ENCODE measurements around the gene TULP4.
"Not testable (repeated sequence)": the region's sequence is repeated elsewhere in the genome, so short reads cannot be mapped to it uniquely, and the experiment has no call there.

TULP4 gene

DNA sequence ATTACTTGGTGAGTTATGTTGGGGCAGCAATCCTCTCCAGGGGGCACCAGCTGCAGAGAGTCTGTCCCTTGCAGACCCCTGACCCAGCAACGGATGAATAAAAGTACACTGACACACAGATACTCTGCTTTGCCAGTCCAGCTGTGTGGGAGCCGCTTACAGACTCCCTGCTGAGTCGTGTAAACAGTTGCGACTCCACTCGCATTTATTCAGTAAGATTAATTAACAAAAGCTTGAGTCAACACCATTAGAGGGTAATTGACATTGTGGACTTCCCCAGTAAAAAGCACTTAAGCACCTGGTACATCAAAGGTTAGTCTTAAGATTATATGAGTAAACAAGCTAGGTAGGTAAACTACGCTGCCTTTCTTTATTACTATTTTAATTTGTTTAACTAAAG lies 155.7 kb downstream of the TULP4 start:
- no peaks in the 10 kb centered on the region for H3K27me3 ChIP-seq (ENCODE audit: insufficient read depth, low read length)
- no peak overlapping the region for H3K4me3 ChIP-seq (ENCODE audit: low read length)
- H3K36me3 ChIP-seq (ENCODE audit: insufficient read depth, low read length) = peaks cover 33% of the 10 kb centered on the region
- H3K9me3 ChIP-seq (ENCODE audit: low read length) = peaks cover 10% of the 10 kb centered on the region
- no peak overlapping the region for H2AFZ ChIP-seq (ENCODE audit: low read depth, low read length)
- H3K4me1 ChIP-seq (ENCODE audit: insufficient read depth, low read length) = no peaks in the 10 kb centered on the region

DNA sequence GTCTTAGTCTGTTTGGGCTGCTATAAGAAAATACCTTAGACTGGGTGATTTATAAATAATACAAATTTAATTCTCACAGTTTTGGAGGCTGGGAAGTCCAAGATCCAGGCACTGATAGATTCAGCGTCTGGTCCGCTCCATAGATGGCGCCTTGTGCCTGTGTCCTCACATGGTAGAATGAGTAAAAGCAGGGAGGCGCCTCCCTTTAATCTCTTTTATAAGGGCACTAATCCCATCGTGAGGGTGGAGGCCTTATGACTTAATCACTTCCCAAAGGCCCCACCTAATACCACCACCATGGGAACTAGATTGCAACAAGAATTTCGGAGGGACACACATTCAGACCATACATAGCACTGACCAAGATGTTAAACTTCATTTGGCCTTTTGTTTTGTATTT lies 156.4 kb downstream of the TULP4 start:
- peaks cover 31% of the 10 kb centered on the region for H3K36me3 ChIP-seq (ENCODE audit: insufficient read depth, low read length)
- no peak overlapping the region for H2AFZ ChIP-seq (ENCODE audit: low read depth, low read length)
- peaks cover 10% of the 10 kb centered on the region for H3K9me3 ChIP-seq (ENCODE audit: low read length)
- H3K4me1 ChIP-seq (ENCODE audit: insufficient read depth, low read length) = no peaks in the 10 kb centered on the region
- H3K27me3 ChIP-seq (ENCODE audit: insufficient read depth, low read length) = no peaks in the 10 kb centered on the region
- H3K4me3 ChIP-seq (ENCODE audit: low read length) = no peak overlapping the region

DNA sequence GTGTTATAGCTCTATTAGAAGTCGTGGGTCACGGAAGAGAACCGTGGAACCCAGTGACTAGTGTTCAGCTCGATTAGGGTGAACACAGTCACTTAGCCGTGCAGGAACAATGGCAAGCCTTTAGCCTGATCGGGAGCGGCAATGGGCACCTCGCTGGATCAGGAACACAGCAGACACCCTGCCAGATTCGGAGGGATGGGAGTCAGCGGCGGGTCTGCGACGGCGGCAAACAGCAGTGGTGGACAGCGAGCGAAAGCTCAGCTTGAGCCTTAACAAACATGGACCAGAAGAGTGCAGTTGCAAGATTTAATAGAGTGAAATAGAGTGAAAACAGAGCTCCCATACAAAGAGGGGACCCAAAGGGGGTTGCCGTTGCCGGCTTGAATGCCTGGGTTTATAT lies 157.8 kb downstream of the TULP4 start:
- H3K36me3 ChIP-seq (ENCODE audit: insufficient read depth, low read length) = peaks cover 21% of the 10 kb centered on the region

DNA sequence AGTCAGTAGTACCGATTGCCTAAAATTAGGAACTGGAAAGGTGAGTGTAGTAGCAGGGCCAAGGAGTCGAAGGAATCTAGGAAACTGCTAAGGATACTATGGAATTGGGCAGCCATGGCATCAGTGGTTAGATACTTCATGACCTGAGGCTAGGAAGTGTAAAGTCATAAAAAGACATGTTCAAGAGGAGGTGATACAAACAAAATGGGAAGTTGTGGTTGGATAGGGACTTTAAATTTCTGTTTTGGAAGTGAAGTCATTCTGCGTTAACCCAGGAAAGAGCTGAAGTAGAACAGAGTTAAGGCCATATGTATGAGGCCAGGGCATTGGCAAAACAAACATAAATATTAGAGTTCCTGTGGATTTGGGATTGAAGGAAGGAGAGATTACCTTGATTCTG lies 159.1 kb downstream of the TULP4 start:
- no peaks in the 10 kb centered on the region for H3K27me3 ChIP-seq (ENCODE audit: insufficient read depth, low read length)
- H3K4me3 ChIP-seq (ENCODE audit: low read length) = no peak overlapping the region
- H3K9me3 ChIP-seq (ENCODE audit: low read length) = peaks cover 4% of the 10 kb centered on the region
- H3K36me3 ChIP-seq (ENCODE audit: insufficient read depth, low read length) = peaks cover 15% of the 10 kb centered on the region
- H2AFZ ChIP-seq (ENCODE audit: low read depth, low read length) = no peak overlapping the region
- no peaks in the 10 kb centered on the region for H3K4me1 ChIP-seq (ENCODE audit: insufficient read depth, low read length)

More for the DNA sequence above, 157.8 kb downstream of the TULP4 start:
- H3K4me1 ChIP-seq (ENCODE audit: insufficient read depth, low read length); H3K27me3 ChIP-seq (ENCODE audit: insufficient read depth, low read length); H2AFZ ChIP-seq (ENCODE audit: low read depth, low read length); H3K4me3 ChIP-seq (ENCODE audit: low read length); H3K9me3 ChIP-seq (ENCODE audit: low read length): not testable (repeated sequence)

DNA sequence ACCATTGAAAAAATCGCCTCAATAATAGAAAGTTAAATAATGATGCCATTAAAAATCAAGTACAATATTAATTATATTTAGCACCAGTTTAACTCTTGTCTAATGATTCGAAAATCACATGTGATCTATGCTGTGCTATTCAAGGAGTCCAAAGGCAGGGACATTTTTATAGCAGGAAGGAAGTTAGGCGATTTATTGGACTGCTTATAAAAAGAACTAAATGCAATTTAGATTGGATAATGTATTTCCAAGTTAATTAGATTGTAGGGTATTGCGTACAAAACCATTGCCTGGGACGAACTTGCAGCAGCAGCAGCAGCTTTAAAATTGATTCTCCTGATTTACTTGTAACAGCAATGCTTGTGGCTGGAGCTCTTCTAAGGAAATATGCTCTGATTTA lies 160.2 kb downstream of the TULP4 start:
- Histone ChIP-seq H3K4me3 (ENCODE audit: low read length) (no peak overlapping the region), H3K36me3 (ENCODE audit: insufficient read depth, low read length) (peaks cover 14% of the 10 kb centered on the region)

DNA sequence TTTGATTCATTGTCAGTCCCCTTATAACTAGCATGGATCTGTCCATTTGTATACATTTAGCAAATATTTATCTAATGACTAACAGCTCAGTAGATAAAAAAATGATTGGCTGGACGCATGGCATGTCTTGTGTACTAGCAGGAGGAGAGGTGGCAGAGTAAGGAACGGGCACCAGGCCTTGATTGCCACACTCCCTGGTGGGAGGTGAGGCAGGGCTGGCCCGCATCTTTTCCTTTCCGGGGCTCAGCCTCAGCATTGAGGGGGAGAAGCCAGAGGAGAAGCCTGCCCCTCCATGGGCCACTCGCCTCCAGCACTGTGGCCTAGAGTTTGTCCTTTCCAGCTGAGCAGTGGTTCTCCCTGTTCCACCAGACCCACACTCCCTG lies 162.7 kb downstream of the TULP4 start:
- H2AFZ ChIP-seq (ENCODE audit: low read depth, low read length) = no peak overlapping the region
- H3K27me3 ChIP-seq (ENCODE audit: insufficient read depth, low read length) = no peaks in the 10 kb centered on the region
- H3K36me3 ChIP-seq (ENCODE audit: insufficient read depth, low read length) = peaks cover 19% of the 10 kb centered on the region
- no peaks in the 10 kb centered on the region for H3K9me3 ChIP-seq (ENCODE audit: low read length)
- no peaks in the 10 kb centered on the region for H3K4me1 ChIP-seq (ENCODE audit: insufficient read depth, low read length)
- H3K4me3 ChIP-seq (ENCODE audit: low read length) = no peak overlapping the region

More for the DNA sequence above, 160.2 kb downstream of the TULP4 start:
- no peaks in the 10 kb centered on the region for H3K27me3 ChIP-seq (ENCODE audit: insufficient read depth, low read length)
- peaks cover 4% of the 10 kb centered on the region for H3K9me3 ChIP-seq (ENCODE audit: low read length)
- no peak overlapping the region for H2AFZ ChIP-seq (ENCODE audit: low read depth, low read length)
- no peaks in the 10 kb centered on the region for H3K4me1 ChIP-seq (ENCODE audit: insufficient read depth, low read length)

DNA sequence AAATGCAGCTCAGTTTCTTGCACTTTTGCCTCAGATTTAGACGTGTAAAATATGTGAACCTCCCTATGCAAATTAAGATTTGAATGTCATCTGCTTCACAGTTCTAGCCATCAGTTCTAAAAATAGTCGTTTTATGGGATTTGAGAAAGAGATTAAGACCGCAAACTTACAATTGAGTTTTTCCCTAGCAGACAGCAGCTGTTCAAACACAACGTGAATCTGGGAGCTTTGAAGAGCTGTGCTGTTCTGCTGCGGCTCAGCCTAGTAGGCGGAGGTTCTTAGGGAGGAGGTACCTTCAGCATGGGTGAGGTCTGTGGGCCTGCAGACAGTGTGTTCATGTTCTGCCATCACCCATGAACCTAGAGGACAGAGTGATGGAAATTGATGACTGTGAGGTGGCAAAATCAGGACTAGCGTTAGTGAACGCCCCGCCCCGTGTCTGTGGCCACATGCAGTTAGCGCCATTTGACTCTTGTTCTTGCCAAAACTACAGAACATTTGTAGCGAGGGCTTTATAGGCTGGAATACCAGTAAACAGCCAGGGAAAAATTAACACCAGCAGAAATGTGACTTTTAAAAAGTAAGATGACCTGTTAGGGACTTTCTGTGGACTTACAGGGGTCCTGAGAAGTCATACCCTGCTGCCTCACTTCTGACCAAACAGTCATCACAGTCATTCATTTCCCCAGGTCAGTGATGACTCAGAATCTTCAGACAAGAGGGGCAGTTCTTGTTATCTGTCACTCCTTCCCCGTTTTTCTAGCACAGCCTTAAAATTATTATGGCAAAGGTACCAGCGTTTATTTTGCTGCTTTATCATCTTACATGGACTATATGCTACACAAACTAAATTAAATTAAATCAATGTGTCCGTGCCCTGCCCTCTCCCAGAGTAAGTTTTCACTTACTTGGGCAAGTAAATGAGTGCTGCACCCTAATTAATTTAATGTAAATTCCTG lies 163.4 kb downstream of the TULP4 start:
- Histone ChIP-seq H3K27me3 (ENCODE audit: insufficient read depth, low read length) (no peaks in the 10 kb centered on the region), H3K4me3 (ENCODE audit: low read length) (no peak overlapping the region), H3K9me3 (ENCODE audit: low read length) (no peaks in the 10 kb centered on the region), H3K36me3 (ENCODE audit: insufficient read depth, low read length) (peaks cover 26% of the 10 kb centered on the region), H2AFZ (ENCODE audit: low read depth, low read length) (no peak overlapping the region), H3K4me1 (ENCODE audit: insufficient read depth, low read length) (no peaks in the 10 kb centered on the region)

DNA sequence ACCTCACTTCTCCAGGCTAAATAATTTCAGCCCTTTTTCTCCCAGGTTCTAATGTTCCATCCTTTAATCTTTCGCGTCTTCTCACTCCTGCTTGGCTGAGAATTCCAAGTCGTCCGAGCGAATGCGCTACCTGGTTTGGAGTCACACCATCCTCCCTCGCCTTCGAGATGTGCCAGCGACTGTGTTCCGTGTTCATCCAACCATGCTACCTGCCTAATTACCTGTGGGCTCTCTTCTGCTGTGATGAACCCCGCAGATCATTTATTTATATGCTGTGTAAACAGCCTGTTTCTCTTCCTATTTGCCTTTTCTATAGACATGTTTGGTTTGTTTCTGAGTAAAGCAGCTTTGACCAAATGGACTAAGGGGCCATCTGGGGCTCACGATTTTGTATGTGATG lies 164.1 kb downstream of the TULP4 start:
- Histone ChIP-seq H3K4me3 (ENCODE audit: low read length) (no peak overlapping the region), H3K36me3 (ENCODE audit: insufficient read depth, low read length) (peaks cover 34% of the 10 kb centered on the region), H3K4me1 (ENCODE audit: insufficient read depth, low read length) (peaks cover 3% of the 10 kb centered on the region)

DNA sequence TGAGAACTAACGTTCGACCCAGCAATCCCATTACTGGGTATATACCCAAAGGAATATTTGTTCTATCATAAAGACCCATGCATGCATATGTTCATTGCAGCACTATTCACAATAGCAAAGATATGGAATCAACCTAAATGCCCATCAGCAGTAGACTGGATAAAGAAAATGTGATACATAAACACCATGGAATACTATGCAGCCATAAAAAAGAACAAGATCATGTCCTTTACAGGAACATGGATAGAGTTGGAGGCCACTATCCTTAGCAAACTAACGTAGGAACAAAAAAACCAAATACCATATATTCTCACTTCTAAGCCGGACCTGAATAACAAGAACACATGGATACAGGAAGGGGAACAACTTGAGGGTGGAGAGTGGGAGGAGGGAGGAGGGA lies 165.5 kb downstream of the TULP4 start:
- not testable (repeated sequence) for H3K9me3 ChIP-seq (ENCODE audit: low read length); H3K4me3 ChIP-seq (ENCODE audit: low read length); H3K27me3 ChIP-seq (ENCODE audit: insufficient read depth, low read length); H3K4me1 ChIP-seq (ENCODE audit: insufficient read depth, low read length); H2AFZ ChIP-seq (ENCODE audit: low read depth, low read length)
- peaks cover 46% of the 10 kb centered on the region for H3K36me3 ChIP-seq (ENCODE audit: insufficient read depth, low read length)

More for the DNA sequence above, 164.1 kb downstream of the TULP4 start:
- Histone ChIP-seq H2AFZ (ENCODE audit: low read depth, low read length) (no peak overlapping the region), H3K9me3 (ENCODE audit: low read length) (no peaks in the 10 kb centered on the region), H3K27me3 (ENCODE audit: insufficient read depth, low read length) (no peaks in the 10 kb centered on the region)

DNA sequence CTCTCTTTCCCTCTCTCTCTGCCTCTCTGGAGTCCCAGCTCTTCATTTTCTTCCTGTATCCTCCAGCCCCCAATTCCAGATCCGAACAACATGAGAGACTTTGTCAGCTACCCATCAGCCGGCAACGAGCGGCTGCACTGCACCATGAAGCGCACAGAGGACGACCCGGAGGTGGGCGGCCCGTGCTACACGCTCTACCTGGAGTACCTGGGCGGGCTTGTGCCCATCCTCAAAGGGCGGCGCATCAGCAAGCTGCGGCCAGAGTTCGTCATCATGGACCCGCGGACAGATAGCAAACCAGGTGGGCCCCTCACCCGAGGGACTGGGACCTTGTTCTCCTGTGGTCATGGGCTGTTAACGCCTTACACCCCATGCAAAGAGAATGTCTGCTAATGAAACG lies 168.7 kb downstream of the TULP4 start:
- H3K4me1 ChIP-seq (ENCODE audit: insufficient read depth, low read length) = peaks cover 4% of the 10 kb centered on the region
- no peaks in the 10 kb centered on the region for H3K9me3 ChIP-seq (ENCODE audit: low read length)
- H3K27me3 ChIP-seq (ENCODE audit: insufficient read depth, low read length) = no peaks in the 10 kb centered on the region
- no peak overlapping the region for H3K4me3 ChIP-seq (ENCODE audit: low read length)
- peaks cover 64% of the 10 kb centered on the region for H3K36me3 ChIP-seq (ENCODE audit: insufficient read depth, low read length)
- no peak overlapping the region for H2AFZ ChIP-seq (ENCODE audit: low read depth, low read length)

DNA sequence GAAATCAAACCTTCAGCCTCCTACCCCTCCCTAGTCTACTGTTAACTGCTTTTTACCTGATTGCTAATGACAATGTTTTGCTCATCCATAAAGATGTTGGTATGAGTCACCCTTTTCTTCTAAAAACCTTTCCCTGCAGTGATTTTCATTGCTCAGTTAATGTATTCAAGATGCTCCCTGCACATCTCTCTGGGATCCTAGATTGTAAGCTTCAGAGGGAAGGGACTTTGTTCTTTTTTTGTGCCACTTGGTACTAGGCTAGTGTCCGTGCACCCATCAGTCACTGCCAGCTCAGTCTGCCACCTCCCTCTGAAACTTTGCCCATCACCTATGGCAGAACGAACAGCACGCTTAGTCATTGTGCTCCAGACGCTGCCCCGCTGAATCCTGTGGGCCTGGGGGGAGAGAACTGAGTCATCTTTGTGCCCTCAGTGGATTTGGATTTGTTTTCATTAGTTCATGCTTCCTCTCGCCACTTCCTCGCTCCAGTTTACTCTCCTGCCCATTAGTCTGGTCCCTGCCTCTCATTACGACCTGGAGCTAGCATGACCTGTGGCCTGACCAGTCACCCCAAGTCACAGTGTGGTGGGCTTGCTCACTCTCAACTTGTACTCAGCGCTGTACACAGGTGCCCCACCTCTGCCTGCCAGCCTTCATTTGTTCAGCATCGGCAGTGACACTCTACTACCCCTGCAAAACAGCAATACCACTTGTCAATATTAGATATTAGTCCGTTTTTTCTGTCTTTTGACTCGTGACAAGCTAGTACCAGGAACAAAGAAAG lies 169.6 kb downstream of the TULP4 start:
- Histone ChIP-seq H2AFZ (ENCODE audit: low read depth, low read length) (no peak overlapping the region), H3K36me3 (ENCODE audit: insufficient read depth, low read length) (peaks cover 62% of the 10 kb centered on the region), H3K9me3 (ENCODE audit: low read length) (no peaks in the 10 kb centered on the region), H3K27me3 (ENCODE audit: insufficient read depth, low read length) (no peaks in the 10 kb centered on the region), H3K4me1 (ENCODE audit: insufficient read depth, low read length) (peaks cover 4% of the 10 kb centered on the region), H3K4me3 (ENCODE audit: low read length) (no peak overlapping the region)

DNA sequence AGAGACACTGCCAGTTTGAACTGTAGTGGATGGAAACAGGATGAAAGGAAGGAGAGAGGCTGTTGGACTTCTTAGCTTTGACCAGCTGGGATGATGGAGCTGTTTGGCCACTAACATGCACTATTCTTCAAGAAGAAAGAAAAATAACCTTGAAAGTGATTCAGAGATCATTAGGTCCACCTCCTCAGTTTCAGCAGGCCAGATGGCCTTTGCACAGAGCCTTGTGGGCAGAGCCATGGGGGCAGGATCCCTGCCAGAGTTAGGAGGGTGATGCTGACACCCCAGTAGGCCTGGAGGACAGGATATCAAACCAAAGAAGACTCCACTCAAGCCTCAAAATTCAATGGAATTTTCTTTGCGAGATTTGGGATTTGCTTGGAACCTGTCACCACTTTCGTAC lies 173.2 kb downstream of the TULP4 start:
- no peaks in the 10 kb centered on the region for H3K27me3 ChIP-seq (ENCODE audit: insufficient read depth, low read length)
- no peak overlapping the region for H3K4me3 ChIP-seq (ENCODE audit: low read length)
- no peaks in the 10 kb centered on the region for H3K9me3 ChIP-seq (ENCODE audit: low read length)
- peaks cover 4% of the 10 kb centered on the region for H3K4me1 ChIP-seq (ENCODE audit: insufficient read depth, low read length)
- H2AFZ ChIP-seq (ENCODE audit: low read depth, low read length) = no peak overlapping the region
- peaks cover 48% of the 10 kb centered on the region for H3K36me3 ChIP-seq (ENCODE audit: insufficient read depth, low read length)

DNA sequence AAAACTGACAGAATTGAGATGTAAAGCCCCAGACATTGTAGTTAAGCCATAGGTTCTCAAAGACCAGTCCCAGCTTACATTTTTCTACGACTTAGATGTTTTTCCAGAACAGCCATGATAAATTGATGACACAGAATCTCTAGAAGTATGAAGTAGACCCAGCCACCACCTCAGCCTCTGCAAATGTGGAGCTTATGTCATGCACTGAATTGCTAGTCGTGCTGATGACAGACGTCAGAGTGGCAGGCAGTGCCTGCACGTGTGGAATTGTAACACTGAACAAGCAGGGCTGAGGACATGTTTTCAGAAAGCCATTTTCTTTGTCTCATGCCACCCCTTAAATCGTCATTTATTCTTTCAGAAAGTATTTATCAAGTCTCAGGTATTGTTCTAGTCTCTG lies 175.2 kb downstream of the TULP4 start:
- Histone ChIP-seq H2AFZ (ENCODE audit: low read depth, low read length) (no peak overlapping the region), H3K9me3 (ENCODE audit: low read length) (no peaks in the 10 kb centered on the region), H3K27me3 (ENCODE audit: insufficient read depth, low read length) (no peaks in the 10 kb centered on the region), H3K4me1 (ENCODE audit: insufficient read depth, low read length) (no peaks in the 10 kb centered on the region), H3K4me3 (ENCODE audit: low read length) (no peak overlapping the region), H3K36me3 (ENCODE audit: insufficient read depth, low read length) (peaks cover 31% of the 10 kb centered on the region)
